Superior temporal gyrus (tissue), 1 donor: ENCODE data around the gene TRIM32.
A peak's percentile ranks its signal among the peaks of the same experiment; 100 is the strongest.

ENCODE experiments used
- DNase-seq: peaks from one replicate; pipeline ENCODE4 v3.0.0-alpha.2; 2016; ENCODE audit errors: extremely low spot score

TRIM32 gene

DNA sequence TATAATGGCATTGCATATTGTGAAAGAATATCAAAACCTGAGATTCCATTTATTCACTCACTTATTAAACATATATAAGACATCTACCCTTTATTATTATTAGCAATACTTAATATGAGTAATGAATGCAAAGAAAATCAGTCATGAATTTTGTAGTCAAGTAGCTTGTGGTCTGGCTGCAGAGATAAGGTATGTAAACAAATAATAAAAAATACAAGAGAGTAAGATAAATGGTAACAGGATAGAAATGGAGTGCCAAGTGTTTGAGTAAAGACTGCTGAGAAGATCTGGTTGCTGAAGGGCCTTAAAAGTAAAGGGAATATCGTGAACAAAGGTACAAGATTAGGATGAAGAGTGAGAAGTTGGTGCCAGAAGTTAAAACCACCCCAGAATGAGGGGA lies 18.4 kb downstream of the TRIM32 start:
- DNase-seq, result no peak

DNA sequence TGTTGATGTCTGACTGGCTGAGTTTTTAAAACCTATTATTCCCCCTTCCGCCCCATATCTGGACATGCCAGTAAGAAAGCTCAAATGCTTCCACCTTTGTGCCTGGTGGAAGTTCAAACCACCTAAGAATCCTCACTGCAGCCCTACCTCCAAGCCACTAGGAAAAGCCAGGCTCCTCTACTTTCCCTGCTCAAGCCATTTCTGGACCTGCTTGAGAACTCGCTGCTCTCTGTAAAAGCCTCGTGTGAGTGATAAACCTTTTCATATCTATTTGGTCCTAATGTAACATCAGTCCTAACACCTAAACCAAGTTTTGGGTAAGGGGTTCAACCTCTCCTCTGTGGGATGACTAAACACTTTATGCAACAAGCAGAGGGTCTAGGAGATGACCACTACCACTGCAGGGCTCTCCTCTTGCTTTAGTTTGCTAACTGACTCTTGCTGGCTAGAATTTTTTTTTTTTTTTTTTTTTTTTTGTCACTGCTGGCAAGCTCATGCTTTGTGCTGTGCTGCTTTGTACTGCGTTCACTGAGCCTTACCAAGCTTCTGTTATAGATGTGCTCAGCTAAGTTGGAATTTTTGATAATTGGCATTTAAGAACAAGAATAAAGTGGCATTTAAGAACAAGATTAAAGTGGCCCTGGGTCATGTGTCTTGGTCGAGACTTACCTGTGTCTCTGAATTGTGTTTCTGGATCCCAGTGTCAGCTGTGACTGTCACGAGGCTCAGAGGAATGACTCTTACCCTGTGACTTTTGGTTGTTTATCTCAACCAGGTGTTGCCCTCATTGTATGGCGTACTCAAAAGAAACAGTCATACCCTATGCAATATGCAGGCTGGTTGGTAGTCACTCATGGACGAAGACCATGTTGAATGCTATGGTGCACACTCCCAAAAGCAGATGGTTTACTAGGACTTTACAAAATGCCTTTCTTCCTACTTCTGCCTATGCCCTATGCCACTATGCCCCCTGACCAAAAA lies 19.5 kb downstream of the TRIM32 start:
- no peak for DNase-seq

DNA sequence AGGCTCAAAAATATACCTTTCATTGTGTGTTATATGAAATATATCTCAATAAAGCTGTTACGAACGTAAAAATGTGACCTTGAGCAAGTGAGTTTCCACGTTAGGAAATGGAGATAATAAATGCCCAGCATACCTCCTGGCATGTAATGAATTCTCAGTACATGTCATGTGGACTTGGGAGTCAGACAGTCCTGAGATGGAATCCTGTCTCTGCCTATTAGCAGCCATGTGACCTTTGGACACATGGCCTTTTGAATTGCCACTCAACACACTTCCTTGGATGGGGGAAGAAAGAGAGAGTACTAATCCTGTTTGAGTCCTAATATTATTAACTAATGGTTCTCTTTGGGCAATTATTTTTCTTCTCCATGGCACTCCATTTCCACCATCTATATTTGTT lies 25.7 kb downstream of the TRIM32 start:
- DNase-seq, result no peak

DNA sequence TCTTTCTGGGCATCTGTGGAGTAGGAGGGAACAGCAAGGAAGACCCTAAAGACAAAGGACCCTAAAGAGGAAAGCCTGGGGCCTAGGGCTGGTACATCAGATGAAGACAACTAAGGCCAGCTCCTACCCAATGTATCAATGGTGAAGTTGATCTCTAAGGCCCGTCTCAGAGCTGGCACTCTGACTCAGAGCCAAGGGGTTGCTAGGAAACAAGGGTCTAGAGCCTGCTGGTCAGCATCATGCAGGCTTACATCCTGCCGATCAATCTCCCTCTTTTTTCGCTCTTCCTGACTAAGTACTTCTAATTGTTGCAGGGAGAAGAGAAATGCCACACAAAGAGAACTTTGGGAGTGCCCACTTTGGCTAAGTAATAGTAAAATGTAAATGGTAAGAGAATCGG lies 26.2 kb downstream of the TRIM32 start:
- no peak for DNase-seq

DNA sequence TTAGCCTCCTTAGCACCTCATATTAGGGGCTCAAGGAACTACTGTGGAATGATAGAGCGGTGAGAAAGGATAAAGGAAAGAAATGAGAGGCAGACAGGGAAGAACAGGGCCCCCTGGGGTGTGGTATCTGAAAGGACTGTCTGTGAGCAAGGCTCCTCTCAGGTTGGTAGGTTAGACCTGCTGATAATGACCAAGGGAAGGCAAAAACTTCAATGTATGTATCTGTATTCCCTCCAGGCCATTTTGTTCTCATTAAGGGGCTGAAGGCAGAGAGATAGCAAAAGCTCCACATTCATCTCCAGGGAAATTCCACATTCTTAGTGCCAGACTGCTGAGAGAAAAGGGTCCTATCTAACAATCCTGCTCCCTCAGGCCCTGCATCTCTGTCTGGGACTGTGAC lies 28.6 kb downstream of the TRIM32 start:
- DNase-seq, result no peak

DNA sequence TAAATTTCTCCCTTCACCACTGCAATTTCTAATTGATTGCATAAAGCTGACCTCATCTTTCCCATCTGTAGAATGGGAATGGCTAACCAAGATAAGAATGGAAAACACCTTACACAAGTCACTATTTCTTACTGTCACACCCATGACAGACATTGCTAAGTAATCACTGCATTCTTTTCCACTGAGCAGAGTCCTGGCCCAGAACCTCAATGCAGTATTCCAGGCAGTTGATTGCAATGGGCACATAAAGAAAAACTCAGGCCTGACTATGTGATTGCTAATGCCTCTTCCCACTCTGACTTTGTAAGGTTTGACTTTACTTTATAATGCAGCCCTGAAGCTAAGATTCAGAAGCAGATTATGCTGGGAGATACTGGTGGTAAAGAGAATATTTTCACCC lies 29.3 kb downstream of the TRIM32 start:
- no peak for DNase-seq

DNA sequence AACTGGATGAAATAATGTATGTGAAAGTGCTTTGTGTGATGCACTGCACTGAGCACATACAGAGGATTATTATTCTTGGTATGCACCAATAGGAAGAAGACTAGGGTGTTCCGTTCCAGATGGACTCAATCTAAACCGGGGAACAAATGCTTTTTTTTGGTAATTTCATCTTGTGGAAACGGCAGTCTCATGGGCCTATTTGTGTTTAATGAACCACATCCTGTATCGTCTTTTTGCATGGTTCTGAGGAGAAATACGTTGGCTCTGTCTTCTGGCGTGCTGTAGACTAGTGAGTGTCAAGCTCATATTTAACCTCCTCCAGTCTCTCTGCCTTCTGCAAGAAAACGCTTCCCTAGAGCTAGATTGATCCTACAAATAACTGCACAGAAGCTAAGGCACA lies 30.0 kb downstream of the TRIM32 start:
- DNase-seq, result peak; percentile 43

DNA sequence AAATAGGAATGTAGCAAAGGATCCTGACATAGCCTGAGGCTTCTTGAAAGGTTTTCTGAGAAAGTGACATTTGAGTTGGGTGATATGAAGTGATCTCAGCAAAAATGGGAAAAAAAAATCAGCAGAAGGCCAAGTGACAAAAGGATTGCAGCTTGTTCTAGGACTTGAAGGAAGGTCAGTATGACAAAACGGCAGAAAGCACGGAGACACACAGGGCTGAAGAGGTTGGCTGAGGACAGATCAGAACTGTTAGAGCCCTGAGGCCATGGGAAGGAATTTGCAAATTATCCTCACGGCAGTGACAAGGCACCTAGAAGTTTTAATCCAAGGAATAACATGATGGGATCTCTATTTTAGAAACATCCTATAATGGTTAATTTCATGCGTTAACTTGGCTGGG lies 31.0 kb downstream of the TRIM32 start:
- DNase-seq, result no peak

DNA sequence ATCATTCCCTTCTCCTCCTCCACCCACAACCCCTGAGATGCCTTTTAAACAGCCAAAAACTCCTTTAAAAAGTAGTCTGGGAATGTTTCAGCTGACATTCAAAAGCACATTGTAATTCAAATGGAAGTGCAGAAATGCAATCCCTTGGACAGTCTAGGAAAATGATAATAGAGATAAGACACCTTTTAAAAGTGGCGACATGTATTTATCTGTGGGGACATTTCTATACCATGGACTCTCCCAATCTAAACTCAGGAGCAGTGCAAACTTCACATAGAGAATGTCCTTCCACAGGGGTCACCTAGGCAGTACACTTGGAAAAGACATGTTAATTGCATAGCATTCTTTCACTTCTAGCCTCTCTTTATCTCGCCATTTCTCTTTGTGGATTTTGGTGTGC lies 33.0 kb downstream of the TRIM32 start:
- no peak for DNase-seq

DNA sequence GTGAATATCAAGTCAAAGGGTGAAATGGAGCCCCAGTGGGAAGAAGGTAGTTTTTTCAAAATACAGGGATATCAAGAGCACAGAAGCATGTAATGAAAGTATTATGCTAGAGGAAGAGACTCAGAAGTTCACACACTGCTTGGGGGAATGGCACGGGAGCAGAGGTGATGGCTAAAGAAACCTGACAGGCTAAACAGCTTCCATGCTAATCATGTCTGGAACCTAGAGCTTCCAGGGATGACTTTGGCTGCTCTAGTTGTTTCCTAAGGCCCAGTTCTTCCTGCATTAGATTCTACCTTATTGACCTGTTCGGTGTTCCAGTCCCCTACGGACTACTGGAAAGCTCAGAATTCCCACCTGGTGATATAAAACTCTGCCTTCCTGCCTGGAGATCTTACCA lies 34.3 kb downstream of the TRIM32 start:
- DNase-seq, result no peak

DNA sequence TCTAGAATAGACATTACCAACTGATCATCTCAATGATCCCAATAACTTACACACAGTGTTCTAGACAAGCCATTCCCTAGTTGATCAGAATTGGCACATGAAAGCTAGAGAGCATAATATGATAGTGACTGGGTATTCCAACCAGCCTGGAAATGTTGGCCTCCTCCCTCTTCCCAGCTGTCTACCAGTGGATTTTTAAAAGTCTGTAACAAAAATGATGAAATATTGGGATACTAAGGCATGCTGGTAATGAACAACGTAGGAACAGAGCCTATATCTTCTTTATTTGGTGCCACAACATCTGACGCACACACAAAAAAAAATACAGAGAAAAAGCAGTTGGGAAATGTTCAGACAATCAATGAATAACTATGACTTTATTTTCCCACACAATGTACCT lies 34.8 kb downstream of the TRIM32 start:
- no peak for DNase-seq

DNA sequence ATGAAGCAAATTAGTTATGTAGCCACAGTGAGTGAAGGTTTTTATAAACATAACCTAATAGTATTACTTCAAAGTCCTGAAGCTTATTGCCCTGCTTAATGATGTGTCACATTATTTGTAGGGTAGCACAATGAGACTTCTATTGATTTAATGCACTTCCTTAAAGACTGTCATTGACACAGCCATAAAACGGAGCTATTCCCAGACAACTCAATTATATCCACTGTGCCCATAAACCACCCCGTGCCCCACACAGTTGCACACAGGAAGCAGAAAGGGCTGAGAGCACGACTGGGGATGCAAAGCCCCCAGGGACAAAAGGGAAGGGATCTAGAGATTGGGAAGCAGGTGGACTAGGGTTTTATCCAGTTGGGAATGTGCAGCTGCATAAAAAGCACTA lies 37.0 kb downstream of the TRIM32 start:
- no peak for DNase-seq

DNA sequence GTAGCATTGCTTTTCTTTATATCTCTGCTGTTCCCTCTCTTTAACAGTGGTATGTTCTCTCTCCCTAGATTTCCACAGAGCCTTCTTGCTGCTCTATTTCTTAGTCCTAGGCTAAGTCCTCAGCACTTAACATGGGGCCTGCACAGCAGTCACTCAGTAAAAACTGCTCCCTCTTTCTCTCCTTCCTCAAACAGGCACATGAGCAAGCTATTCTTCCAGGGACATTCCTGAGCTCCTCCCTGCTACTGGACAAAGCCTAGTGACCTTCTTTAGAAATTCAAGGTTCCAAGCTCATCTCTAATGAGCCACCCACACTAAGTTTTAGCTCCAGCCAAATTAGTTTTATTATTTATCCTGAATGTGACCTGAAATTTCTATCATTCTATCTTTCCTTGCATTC lies 39.5 kb downstream of the TRIM32 start:
- no peak for DNase-seq

DNA sequence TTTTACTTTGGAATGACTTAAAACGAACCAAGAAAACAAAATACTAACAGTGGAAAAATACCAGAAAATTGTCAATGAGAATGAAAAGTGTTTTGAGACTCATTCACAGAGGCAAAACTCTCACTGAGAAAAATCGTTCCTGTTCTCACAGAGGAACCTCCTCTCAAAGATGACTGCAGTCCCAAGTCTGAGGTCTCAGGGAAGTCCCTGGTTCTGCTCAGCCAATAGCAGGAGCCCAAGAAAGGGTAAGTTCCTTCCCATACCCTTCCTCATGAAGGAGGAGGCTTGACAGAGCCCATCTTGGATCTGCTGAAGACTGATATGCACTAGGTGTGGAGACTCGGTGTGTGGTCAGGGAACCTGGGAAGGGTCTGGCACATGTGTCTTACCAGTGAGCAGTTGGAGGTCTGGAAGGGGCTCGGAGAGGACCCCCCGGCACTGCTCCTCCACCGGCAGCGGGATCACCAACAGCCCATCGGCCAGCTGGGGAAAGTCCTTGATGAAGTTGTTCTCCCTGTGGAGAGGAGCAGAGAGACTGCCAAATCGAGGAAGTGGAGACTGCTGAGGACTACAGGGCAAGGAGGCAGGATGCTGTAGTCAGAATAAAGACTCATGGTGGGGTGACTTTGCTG lies 46.0 kb downstream of the TRIM32 start:
- no peak for DNase-seq

DNA sequence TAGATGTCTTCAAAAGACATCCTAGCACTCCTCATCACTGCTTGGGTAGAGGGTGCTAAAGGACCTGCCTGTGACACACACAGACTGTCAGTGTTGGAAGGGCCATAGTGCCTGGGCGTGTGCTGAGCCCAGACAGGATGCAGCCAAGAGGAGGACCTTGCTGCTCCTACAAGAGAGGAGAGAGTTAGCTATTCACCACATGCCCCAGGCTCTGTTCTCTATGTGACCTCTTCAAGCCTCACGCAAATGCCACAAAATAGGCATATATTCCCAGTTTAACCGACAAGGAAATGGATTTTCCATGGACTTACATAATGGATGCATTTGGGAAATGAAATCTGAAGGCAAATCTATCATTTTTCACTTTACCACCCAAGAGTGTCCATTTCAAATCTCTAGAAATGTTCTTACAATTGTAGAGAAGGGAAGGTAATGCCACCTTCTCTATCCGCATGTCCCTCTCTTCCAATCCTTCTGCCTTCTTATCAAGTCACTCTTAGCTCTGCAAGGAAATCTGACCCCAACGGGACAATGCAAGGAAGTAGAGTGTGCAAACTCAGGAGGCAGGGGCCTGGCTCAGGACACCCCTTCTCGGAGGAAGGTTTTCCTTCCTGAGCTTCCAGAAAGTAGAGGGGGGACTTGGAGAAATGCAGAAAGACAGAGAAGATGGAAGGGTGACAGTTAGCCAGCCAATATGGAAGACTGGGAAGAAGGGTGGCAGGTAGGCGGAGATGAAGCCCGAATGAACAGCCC lies 49.5 kb downstream of the TRIM32 start:
- no peak for DNase-seq

DNA sequence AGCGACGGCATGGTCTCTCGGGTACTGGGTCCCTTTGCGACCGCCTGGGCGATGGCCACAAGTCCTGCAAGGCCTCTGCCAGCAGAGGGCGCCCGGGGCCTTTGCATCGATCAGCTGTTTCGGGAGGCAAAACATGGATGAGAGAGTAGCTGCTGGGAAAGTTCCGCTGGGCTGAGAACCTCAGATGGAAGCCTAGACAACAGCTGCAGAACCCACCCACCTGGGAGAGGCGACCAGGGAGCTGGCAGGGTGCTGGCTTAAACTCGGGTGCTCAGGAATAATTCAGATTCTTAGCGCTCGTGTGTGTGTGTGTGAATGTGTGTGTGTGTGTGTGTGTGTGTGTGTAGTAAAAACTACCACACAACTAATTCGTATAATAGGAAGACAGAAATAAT lies 50.0 kb downstream of the TRIM32 start:
- peak; percentile 91 for DNase-seq

DNA sequence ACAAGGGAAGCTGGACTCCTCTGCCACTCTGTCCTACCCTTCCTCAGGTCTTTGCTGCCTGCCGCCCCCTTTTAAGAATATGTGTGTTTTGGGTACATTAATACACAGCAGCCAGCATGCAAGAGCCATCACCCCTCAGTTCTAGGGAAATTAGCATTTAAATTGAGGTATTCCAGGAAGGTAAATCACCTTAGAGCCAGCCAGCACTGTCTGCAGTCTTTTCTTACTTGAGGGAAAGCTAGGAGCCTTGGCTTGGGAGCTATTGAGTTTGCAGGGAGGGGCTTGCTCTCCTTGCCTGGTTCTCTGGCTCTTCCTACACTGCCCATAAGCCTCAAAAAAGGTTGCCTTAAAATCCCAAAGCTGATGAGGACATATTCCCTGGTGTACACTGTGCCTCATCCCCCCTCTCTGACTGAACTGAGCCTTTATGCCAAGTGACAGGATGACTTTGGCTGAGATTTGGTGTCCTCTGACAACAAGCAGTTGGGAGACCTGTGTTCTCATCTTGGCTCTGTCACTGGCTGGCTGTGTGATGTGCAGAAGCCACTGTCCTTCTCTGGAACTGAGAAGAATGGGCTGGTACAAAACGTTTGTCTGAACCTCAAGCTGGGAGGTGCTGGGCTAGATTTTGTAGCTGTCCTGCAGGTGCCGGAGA lies 54.1 kb downstream of the TRIM32 start:
- DNase-seq, result no peak

DNA sequence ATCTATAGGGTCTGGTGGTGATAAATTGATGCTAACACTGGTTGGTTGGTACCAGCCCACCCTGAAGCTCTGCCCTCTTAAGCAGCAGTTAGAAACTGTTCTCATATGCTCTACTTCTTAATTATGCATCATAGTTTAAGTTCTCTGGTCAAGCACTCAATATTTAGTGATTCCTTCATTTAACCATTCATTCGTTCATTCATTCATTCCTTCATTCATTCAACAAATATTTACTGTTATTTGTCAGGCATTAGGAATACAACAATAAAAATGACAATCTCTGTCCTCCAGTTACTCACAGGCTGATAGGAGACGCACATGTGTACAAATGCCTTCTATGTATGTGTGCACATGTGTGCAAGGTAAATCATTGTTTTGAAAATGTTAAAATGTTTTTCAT lies 54.6 kb downstream of the TRIM32 start:
- no peak for DNase-seq

DNA sequence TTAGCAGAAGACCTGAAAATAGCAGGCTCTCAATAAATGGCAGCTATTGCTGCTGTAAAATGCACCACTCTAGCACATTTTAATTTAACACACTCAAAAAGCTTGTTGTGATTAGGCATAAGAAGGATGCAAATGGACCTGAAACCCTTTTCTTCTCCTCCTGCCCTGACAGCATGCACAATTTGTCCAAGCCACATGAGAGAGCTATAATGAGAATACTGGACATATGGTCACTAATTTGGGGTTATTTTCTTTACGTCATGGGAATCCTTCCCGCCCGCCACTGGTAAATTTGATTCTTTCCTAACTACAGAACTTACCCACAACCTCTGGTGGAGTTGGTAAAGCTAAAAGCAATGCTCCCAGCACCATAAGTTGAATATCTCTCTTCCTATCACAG lies 62.1 kb downstream of the TRIM32 start:
- no peak for DNase-seq

DNA sequence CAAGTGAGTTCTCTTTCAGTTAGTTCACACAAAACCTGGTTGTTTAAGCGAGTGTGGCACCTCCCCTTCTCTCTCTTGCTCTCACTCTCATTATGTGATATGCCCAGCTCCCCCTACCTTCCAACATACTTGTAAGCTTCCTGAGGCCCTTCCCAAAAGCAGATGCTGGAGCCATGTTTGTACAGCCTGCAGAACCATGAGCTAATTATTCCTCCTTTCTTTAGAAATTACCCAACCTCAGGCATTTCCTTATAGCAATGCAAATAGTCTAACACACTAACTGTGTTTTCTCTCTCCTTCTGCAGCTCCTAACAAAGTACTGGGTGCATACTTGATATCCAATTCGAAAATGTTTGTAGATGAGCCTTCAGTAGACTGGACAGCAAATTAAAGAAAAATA lies 62.7 kb downstream of the TRIM32 start:
- no peak for DNase-seq

DNA sequence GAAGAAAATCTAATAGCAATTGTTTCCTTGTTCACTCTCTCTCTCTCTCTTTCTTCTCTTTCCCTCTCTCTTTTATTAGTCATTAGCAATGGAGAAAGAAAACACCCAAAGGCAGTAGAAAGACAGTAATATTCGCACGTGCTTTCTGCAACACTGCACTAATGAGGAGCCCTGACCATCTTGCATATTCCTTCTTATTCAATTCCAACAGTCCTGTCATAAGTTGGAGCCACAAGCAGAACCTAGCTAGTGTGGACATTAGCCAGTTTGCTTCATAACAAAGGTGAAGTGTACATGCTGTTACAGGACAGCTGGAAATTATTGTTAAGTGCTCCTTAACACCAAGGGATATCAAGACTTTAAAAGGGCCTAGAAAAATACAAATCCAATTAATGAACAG lies 63.4 kb downstream of the TRIM32 start:
- DNase-seq, result no peak
